NCI-H187 treated with DMSO at 0.1 percent for 48 hours (cell line): ENCODE results near the gene FBN1.

Experiments used
- DNase-seq: peaks from one replicate; lab custom pipeline; 2025; lab: John Stamatoyannopoulos, UW

The FBN1 gene

DNA sequence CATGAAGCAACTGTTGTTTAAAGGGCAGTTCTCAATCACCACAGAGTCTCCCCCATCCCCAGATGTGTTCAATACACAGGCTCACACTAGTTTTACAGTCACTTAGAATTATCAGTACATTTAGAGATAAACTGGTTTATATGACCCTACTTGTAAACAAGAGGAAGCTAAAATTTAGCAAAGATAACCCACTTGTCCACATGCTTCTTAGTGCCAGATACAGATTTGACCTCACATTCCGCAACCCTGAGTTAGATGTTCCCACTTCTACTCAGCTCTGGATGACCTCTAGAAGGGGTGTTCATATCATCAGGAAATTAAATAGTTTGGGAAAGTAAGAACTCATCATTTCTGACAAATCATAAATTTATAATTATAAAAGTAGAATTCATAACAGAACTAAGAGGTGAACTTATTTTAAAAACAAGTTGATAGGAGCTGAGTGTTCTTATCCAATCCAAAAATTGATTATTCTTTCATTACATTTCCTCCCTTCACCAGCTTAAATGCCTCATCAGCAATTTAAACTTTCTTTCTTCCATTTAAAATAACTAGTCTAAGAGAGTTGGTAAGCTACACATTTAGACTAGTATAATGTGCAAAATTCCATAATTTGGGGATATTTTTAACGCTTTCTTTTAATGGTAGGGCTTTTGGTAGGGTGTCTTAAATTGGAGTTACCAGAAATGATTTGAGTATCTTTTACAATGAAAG is 131.2 kb downstream of the FBN1 start:
- DNase-seq, result no peak

DNA sequence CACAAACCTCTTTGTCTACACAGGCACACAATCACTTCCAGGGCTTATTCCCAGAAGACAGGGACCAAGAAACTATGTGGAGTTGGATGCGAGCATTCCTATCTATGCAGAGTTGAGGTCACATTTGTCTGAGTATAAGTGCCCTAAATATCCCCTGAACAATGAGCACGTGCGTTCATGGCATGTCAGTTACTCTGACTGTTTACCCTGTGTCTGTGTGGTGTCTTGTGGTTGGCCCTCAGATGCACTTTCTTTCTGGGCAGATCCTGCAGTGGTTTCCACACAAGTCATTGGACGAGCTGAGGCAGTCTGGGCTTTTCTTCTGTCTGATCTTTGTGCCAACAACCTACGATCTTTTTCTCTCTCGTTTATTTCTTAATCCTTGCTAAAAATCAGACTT is 134.5 kb downstream of the FBN1 start:
- DNase-seq, result no peak

DNA sequence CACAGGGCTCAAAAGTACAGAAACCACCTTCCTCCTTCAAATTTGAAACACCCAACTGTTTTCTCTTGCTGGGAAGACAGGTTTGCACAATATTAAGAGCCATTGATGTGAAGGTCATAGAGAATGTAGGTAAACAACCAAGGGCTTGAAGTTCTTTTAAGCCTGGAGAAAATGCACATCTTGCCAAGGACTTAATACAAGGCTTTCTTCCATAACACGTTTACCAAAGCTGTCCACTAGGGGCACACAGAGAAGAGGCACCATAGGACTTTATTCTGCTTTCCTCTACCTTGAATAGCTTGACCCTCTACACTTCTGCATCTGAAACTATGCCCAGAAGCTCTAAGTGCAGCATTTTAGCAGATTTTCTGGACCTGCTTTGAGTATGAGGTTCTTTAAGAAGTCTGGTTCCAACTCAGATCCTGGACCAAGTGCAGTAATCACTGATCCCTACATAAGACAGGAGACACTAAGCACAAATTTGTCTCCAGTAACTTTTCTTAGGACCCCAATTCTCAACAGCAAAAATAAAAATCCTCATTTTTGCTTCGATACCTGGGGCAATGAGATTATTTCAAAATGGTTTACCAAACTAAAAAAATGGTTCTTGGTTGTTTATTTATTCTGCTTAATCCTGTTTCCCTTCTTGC is 138.0 kb downstream of the FBN1 start:
- DNase-seq, result no peak

DNA sequence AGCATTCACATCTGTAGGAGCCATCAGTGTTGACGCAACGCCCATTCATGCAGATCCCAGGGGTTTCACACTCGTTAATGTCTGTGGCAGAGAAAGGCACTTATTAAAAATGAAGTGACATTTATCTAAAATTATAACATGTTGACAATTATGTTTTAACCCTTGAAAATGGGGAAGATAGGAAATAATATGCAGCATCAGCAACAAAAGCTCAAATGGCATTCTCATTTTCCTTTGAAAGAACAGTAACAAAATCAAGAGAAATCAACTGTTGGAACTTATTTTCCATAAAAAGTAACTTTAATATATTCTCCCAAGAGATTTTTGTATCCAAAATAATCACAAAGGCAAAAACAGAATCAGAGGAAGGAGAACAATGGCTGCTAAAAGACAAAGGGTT is 140.4 kb downstream of the FBN1 start:
- no peak for DNase-seq

DNA sequence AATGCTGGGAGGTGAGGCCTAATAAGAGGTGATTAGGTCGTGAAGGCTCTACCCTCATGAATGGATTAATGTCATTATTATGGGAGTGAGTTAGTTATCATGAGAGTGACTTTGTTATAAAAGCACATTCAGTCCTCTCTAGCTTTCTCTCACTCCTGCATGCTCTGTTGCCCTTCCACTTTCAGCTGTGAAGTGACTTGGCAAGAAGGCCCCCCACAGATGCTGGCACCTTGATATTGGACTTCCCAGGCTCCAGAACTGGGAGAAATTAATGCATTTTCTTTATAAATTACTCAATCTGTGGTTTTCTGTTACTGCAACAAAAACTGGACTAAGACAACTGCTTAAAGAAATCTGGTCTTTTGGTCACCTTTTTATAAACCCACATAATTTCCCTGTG is 144.3 kb downstream of the FBN1 start:
- no peak for DNase-seq

DNA sequence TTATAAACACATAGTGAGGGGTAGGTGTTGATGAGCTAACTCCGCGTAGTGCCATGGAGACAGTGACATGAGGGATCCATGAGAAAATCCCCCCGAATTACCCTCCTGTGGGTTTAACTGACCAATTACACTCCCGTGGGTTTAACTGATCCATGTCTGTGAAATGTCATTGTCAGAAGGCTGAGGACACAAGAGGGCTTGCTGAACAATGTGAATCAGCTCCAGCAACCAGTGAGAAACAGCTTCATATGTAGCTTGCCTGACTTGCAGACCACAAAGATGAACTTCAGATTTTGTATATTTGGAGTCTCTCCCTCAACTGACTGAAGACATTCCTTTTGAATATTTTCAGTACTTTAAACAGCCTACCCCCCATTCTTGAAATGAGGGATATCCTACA is 144.9 kb downstream of the FBN1 start:
- DNase-seq, result no peak

DNA sequence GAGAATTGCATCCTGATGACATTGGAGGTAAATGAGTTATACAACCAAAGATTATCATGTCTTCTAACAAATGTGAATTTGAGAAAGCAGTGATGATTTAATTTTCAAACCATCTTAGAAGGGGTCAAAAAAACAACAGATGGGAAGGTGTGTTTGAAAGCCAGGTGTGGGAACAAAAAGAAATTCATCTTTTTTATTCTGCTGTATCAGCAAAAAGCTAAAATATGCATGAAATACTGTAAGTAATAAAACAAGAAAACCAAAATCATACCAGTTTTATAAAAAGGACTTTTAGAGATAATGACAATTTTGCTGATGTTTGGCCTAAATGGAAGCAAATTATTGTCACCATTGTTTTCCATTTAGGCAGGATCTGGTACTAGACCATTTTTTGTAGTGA is 145.5 kb downstream of the FBN1 start:
- no peak for DNase-seq

DNA sequence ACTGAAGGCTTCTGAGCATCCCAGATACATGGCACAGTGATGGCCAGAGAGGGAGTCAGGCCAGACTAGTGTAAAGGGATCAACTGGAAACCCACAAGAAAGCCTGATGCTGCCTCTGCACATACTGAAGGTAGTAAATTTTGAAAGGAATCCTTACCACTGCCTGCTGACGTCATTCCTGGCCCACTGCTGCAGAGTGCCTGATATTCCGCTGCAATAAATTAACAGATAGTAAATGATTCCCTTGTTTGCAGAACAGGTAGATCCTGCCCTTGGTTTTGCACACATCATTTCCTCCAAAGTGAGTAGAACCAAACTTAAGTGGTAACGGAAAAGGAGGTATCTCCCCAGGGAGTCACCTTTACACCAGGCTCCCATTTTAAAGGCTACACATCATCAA is 146.7 kb downstream of the FBN1 start:
- DNase-seq, result peak; percentile 61

DNA sequence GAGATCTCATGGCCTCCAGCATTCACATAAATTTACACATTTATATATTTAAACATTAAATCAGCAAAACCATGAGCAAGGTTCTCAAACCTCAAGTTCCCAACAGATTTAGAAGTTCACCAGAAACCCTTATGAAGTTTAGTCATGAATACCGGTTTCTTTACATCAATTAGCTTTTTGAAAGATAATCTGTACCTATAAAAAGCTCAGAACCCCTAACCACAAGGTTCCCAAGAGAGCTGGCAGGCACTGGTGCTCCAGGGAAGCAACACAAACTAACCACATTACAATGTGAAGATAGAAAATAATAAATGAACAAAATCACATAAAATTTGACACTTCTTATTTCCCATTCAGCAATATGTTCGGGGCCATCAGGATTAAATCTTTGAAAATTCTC is 150.9 kb downstream of the FBN1 start:
- DNase-seq, result no peak

DNA sequence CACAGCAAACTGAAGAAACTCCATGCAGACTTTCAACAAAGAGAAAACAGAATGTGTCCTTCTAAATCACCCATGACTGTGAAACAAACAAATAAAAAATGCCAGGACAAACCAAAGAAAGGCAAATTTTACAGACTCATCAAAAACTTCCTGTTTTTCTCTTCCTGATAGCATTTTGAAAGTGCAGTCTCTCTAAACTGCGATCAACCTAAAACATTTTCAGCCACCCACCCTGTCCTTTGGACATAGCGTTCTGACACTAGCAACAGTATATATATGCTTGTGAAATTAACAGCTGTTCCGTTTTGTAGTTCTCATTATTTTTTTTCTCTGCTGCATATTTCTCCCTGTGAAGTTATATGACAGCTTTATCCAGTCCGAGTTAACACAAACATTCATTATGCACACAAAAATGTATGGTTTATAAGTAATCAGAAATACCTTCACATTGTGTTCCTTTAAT is 151.7 kb downstream of the FBN1 start:
- no peak for DNase-seq

DNA sequence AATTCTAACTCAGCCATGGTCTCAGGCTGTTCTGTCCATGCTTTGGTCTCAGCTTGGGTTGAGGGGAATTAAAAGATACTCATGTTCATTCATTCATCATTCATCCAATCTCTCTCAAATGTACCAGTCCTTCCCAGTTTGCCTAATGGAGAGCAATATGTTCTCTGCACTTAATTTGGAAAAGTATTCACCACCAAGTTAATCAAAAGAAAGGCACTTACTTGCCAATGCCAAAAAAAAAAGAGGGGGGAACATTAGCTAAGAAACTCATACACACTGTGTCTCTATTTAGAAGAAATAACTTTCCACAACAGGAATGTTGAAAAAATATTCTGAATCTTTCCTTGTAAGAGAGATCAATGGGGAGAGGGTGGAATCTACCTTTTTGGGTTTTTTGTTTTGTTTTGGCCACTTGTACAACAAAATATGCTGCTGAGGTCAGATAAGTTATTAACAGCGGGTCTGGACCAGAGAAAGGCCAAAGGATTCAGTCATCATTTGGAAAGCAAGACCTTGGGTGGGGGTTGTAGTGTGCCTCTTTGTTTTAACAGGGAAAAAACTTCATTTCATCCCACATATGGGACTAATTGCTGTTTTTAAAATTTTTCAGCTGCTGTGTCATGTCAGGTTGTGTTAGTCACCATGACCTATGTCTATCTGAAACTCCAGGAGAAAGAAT is 152.3 kb downstream of the FBN1 start:
- DNase-seq, result no peak

DNA sequence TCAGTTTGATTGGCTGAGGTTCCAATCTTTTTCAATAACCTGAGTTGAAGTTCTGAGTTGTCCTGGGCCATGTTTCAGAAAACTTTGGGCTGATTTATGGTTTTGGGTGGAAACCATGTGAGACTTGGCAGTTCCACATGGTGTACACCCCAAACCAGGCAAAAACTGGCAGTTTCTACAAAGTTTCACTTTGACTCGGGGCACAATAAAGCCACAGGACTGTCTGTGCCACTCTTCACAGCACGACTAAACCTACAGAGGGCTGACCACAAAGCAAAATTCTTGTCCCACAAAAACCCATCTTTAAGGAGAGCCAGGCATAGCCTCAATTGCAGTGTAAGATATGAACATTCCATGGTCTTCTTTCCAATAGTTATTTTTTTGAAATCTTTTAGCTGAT is 159.3 kb downstream of the FBN1 start:
- DNase-seq, result no peak

DNA sequence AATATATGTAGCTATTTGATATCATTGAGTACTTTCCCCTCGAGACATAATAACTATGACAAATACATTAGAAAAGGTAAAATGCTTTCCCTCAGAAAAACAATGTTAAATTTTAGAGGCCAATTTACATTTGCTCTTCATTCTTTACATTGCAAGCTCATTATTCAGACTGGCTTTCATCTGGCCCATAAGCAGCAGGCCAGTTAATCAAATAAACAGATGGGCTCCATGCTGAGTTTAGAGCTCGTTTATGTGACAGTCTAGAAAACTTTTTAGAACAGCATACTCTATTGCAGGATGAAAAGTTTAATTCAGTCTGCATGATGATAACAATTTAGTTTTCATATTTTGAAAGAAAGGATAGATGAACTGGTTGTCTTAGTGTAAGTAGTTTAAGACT is 163.7 kb downstream of the FBN1 start:
- no peak for DNase-seq

DNA sequence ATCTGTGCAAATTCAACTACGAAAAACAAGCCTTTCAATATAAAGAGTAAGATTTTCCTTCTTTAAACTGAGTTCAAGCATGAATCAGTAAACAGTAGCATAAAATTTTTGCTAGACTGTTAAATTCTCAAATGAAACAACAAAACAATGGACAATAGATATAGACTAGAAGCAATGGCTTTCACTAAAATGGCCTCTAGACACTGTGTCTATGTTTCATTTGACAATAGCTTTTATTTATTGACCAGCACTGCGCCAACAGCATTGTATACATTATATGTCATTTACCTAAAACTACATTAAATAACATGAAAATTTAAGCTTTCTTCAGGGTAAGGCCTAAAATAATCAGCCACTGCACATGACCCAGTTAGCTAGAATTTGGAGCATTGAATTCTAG is 165.8 kb downstream of the FBN1 start:
- no peak for DNase-seq

DNA sequence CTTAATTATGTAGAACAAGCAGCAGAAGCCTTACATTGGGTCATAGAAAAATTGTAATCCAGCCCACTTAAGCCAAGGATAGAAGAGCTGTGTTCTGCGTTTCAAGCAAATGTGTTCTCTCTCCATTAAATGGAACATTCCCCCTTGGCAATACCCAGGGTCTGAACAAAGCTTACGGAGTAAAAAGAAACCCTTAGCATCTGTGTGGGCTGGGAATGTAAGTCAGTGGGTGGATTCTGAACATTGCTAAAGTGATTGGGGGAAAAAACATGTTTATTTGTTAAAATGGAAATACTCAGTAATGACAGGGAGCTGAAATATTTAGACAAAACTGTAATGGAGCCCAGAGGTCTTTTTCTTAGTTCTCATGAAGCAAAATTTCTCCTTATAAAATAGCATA is 166.9 kb downstream of the FBN1 start:
- no peak for DNase-seq

DNA sequence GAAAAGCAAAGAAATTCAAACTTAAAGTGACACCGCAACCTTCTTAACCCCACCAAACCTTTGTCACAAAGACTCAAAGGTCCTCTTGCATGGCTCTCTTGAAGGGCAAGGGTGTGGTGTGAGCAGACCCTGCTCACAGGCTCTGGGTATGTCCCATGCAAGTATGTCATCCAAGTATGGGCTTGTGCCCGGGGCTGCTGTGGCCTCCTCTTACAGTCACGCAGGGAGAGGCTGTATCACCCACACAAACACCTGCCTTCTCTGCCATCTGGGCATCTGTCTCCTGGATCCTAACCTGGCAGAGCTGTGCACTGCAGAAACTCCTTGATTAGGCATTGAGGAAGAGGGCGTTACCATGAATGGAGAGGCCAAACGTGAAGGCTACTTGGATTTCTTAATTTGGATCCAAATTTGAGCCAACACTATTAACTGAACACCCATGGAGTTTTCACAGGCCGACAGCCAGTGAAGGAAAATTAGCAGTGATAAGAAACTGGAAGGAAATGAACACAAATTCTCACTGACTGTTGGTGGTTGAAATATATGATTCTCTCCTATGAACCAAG is 167.6 kb downstream of the FBN1 start:
- DNase-seq, result no peak

DNA sequence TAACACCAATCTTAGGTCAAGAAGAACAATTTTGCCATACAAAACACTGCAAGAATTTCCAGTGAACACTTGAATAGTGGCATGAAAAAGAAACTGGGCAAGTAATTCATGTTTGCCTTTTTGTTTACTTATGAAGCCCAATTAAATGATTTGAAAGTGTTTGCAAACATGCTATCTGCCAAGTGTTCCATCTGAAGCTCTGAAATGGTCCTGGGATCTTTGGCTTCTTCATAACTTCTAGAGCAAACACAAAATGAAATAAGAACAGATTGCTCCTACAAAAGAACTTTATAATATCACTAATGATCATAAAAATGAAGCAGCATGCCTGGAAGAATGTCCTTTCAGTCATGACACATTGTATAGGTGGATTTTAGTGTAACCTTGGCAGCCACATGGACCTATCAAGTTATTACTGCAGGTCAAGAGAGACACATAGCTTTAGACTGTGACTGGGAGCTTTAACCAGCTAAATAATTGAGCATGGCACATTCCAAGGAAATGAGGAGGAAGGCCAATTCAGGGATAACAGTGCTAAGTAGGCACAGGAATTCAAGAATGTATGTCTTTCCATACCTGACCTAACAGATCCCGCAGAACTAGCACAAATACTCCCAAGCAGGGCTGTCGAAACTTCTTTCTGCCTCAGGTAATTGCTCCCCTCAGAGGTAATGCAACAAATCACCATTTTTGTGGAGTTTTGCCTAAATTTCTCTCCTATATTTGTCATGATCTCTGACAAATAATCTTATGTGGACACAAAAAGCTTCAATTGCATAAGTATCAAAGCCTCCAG is 169.7 kb downstream of the FBN1 start:
- no peak for DNase-seq

DNA sequence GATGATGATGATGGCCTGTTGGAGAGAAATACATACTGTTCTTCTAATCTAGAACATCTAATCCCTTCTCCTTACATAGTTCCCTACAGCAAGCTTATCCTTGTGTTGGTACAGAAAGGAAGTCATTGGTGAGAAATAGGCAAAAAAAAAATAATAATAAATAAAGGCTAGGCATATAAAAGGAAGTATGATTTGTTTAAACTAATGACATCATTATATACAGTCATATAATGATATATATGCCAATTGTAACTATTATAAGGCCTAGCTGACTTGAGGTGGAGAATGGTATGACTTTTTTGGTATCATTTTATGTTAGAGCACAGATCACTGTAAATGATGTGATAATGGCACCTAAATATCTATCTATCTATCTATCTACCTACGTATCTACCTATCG is 171.8 kb downstream of the FBN1 start:
- no peak for DNase-seq

DNA sequence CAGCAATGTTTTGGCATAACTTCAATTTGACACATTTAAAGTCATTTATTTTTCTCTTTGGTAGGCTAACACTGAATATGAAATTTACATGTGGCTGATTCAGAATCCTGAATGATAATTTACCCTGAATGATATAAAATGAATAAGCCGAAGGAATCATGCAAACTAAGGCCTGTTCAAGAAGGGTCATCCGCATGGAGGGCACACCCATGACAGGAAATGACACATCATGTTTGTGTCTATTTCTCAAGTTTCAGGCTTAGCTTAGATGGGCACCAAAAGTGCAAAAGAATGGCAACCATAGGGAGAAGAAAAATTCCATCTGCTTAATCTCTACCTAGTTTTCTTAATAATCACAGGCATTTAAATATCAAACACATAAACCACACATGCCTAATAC is 172.8 kb downstream of the FBN1 start:
- DNase-seq, result no peak

DNA sequence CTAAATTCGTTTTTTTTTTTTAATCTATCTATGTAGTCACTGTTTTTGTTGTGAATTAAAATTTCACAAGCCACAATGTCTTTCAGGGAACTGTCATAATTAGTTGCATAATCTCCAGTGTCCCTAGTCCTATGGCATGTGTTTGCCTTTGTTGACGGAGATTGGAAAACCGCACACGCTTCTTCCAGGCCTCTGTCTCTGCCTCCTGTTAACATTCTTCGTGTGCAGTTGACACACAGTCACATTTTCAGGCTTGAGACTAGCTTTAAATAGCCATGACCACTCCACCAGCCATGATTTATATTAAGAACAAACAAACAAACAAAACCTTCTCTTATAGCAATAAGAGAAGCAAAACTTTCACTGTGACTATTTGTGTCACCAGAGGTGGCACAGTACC is 174.4 kb downstream of the FBN1 start:
- no peak for DNase-seq

DNA sequence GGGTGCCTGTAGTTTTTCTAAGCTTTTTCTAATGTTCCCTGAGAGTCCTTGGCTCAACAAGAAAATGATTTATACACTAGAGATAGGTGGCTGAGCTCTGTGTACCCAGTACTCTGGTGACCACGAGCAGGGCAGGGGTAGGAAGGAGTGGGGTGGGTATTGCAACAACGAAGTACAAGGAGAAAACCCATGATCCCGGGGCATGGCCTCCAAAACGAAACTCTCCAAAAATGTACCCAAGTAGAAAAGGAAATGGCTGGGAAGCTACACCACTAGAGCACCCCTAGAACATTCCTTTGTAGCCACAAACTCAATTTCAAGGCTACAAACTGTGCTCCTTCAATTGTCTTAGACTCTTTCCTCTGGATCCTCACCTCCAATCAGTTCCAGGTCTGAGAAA is 175.4 kb downstream of the FBN1 start:
- DNase-seq, result no peak

DNA sequence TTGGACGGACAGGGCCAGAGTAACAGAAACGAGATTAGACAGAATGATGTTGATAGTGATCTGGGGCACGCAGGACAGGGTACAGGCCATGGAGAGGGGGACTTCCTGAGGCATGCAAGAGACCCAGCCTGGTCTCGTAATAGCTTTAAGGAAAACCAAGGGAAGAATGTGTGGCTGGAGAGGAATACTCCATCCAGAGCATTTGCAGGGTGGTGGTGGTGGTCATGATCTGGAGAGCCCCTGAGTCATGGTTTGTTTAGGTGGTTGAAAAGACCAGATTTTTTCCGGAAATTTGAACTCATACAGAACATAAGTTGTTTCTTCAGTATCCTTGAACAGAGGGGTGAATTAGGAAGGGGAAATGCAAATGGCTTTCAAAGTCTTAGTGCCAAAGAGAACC is 175.8 kb downstream of the FBN1 start:
- no peak for DNase-seq
